GM10248 (cell line): Measurements from ENCODE around the gene COPS7A.

Experiments
- CTCF ChIA-PET: fragments of 300-600 bp; sonication (Branson Sonifier 250); formaldehyde crosslinking; extraction: SDS; loops from one replicate; lab custom pipeline; 2021; ENCODE audit warnings: antibody characterized with exemption; lab: Yijun Ruan, JAX
- POLR2A ChIA-PET: fragments of 350-650 bp; sonication (Branson Sonifier 250); formaldehyde crosslinking; extraction: SDS; loops from one replicate; lab custom pipeline; 2020; ENCODE audit warnings: antibody characterized with exemption; lab: Yijun Ruan, JAX
- DNase-seq: peaks from one replicate; pipeline ENCODE4 v3.0.0; 2012; ENCODE audit errors: extremely low spot score
- TF ChIP-seq, protein P1 (sequence below): IDR thresholded peaks from 2 replicates; pipeline ENCODE4 v1.5.1; 2012; ENCODE audit warnings: mild to moderate bottlenecking, low read depth; ENCODE audit errors: extremely low read depth, missing control alignments, control extremely low read depth

COPS7A gene

DNA sequence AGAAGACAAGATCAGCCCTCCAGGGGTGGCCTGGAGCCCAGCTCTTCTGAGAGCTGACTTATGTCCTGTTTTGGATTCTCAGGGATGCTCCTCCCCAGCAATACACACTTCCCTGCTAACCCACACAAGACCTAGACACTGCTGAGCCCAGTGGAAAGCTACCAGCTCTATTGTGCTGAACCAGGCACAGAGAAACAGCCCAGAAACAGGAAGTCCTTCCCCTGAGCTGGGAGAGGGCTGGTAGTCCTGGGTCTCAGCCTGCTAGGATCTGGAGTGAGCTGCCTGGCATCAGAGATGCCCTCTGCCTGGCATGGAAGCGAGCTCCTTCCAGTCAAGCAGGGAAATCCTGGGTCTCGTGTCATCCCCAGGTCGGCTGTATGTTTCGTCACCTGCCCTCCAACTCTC, 47.2 kb downstream of the COPS7A start:
- TF ChIP-seq, protein P1, sequence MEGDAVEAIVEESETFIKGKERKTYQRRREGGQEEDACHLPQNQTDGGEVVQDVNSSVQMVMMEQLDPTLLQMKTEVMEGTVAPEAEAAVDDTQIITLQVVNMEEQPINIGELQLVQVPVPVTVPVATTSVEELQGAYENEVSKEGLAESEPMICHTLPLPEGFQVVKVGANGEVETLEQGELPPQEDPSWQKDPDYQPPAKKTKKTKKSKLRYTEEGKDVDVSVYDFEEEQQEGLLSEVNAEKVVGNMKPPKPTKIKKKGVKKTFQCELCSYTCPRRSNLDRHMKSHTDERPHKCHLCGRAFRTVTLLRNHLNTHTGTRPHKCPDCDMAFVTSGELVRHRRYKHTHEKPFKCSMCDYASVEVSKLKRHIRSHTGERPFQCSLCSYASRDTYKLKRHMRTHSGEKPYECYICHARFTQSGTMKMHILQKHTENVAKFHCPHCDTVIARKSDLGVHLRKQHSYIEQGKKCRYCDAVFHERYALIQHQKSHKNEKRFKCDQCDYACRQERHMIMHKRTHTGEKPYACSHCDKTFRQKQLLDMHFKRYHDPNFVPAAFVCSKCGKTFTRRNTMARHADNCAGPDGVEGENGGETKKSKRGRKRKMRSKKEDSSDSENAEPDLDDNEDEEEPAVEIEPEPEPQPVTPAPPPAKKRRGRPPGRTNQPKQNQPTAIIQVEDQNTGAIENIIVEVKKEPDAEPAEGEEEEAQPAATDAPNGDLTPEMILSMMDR = no peak
- no peak for DNase-seq
- ChIA-PET CTCF (interaction anchor here (1.0 to 8.0 kb wide), 8 partner anchors 8 to 62 kb away, joined by 3 to 117 read pairs (median 4); partner anchors contain the start of gene MLF2), POLR2A (interaction anchor here (0.6 to 1.4 kb wide), 2 partner anchors 82 to 96 kb away, joined by 6 to 10 read pairs; partner anchors contain the start of genes TPI1 and ZNF384)

DNA sequence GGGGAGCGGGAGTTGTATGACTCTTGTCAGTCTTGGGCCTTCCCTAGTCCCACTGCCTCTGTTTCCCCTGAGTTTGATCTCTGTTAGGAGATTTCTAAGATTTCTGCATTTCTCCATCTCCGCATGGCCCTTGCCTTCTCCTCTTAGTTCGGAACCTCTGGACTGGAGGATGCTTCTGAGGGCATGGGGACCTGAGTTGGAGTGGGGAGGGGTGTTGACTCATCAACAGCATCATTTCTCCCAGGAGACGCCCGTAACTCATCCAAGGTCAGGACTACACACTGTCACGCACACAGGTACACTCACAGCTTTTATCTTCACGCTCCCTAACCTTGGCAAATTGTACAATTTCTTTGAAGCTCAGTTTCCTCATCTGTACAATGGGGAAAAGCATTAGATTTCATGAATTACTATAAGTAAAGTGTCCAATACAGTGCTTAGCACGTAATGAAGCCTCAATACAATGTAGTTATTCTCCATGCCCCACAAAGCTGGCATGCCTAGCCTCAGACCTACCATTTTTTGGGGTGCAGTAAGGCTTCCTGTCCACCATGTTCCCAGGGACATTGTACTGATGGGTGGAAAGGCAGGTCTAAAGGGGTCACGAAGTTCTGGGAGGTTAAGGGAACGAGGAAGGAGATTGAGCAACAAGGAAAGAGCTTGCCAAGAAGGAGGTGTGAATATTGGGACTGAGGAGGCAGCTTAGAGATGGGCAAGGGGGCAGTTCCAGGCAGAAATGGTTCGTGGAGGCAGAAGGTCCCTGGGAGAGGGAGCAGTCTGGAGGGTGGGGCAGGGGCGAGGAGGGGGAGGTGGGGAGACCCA, 47.9 kb downstream of the COPS7A start:
- no peak for DNase-seq
- TF ChIP-seq, protein P1 = no peak
- CTCF ChIA-PET = interaction anchor here (0.9 to 8.0 kb wide), 9 partner anchors 7 to 61 kb away, joined by 3 to 117 read pairs (median 3); partner anchors contain the start of gene MLF2

DNA sequence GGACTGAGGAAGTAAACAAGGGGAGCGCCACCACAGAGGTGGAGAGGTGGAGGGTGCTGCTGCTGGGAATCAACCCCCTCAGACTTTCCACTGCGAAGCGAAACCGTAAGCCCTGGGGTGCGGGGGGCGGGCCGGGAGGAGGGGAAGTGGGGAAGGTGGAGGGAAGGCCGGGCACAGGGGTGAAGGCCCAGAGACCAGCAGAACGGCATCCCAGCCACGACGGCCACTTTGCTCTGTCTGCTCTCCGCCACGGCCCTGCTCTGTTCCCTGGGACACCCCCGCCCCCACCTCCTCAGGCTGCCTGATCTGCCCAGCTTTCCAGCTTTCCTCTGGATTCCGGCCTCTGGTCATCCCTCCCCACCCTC, 48.5 kb downstream of the COPS7A start, which contains the start of gene LAG3:
Gene LAG3 (plus strand): TSS at position 190 of the 365 bp plus-strand sequence. CDS start 333 bp downstream, outside the sequence.
- TF ChIP-seq, protein P1 = no peak
- POLR2A ChIA-PET = interaction anchor here (0.6 to 1.4 kb wide), 2 partner anchors 95 to 238 kb away, joined by 3 to 10 read pairs; partner anchors contain the start of gene TPI1
- CTCF ChIA-PET = interaction anchor here (0.6 to 8.0 kb wide), 8 partner anchors 6 to 62 kb away, joined by 3 to 117 read pairs (median 3); partner anchors contain the start of gene MLF2
- DNase-seq = peak; percentile 67

More for the DNA sequence above, 47.9 kb downstream of the COPS7A start:
- POLR2A ChIA-PET = interaction anchor here (0.6 to 1.4 kb wide), 3 partner anchors 82 to 238 kb away, joined by 3 to 10 read pairs (median 6); partner anchors contain the start of genes TPI1 and ZNF384

DNA sequence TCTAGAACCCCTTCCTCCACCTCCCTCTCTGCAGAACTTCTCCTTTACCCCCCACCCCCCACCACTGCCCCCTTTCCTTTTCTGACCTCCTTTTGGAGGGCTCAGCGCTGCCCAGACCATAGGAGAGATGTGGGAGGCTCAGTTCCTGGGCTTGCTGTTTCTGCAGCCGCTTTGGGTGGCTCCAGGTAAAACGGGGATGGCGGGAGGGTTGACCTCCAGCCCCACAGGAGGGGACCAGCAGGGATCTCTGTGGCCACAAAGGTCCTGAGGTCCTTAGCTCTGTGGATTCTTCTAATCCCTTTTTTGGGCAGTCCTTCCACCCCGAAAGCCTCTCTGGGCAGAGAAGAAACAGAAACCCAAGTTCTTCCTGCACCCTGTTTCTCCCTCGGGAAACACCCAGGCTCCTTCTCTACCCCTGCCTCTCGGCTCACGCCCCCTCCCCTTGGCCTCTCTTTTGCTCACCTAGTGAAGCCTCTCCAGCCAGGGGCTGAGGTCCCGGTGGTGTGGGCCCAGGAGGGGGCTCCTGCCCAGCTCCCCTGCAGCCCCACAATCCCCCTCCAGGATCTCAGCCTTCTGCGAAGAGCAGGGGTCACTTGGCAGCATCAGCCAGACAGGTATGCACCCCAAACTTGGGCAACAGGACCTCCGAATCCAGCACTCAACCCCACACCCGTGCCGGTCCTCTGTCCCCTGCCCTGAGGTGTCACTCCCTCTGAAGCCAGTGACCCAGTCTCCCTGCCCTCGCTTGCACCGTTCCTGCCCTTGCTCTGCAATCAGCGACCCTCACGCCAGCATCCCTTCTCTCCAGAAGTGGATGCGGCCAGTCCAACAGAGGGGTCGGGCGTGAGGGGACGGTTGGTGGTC, 49.1 kb downstream of the COPS7A start:
- TF ChIP-seq, protein P1 = no peak
- DNase-seq = peak; percentile 54
- ChIA-PET CTCF (interaction anchor here (0.6 to 3.6 kb wide), 4 partner anchors 10 to 61 kb away, joined by 3 to 33 read pairs (median 5); partner anchors contain the start of gene MLF2), POLR2A (no interaction called here)

DNA sequence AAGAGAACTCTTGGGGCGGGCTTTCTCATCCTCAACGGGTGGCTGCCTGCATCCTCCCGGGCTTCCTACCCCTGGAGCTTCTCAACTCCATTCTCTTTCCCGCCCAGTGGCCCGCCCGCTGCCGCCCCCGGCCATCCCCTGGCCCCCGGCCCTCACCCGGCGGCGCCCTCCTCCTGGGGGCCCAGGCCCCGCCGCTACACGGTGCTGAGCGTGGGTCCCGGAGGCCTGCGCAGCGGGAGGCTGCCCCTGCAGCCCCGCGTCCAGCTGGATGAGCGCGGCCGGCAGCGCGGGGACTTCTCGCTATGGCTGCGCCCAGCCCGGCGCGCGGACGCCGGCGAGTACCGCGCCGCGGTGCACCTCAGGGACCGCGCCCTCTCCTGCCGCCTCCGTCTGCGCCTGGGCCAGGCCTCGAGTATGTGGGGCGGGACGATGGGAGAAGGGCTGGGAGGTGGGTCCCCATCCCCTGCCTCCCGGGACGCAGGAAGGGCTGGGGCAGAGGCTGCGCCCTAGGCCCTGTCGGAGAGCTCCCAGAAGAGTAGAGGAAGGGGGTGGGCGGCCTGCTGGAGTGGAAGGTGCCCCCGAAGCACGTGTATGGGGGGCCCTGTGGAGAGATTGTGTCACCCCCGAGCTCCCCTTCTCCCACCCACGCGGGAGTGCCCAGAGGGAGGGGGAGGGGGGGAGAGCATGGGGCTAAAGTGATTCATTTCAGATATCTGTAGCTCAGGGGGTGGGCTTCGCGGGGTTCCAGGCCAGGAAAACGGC, 49.9 kb downstream of the COPS7A start:
- CTCF ChIA-PET = interaction anchor here (1.9 to 9.3 kb wide), 3 partner anchors 5 to 21 kb away, joined by 7 to 117 read pairs (median 64); partner anchors contain the start of genes LAG3, MLF2 and PTMS
- no peak for DNase-seq
- POLR2A ChIA-PET = no interaction called here
- TF ChIP-seq, protein P1 = no peak
